GM20431 (cell line): ENCODE results near the gene LMAN2L.

Experiments
- in situ Hi-C: fragments of 300-500 bp; cut with MseI, MboI; formaldehyde crosslinking; loops from one replicate; pipeline ENCODE4 v1.15.0; 2020; ENCODE audit warnings: low sequenced_read_pairs; ENCODE audit not compliant: unreplicated experiment

The LMAN2L gene

GRCh38 chr2:96739633-96740428, at the start of gene LMAN2L:
Gene LMAN2L, minus strand, starts transcription at chr2:96740064. Its CDS starts 24 bp downstream, at chr2:96740040.
- in situ Hi-C loops, result no loop called here

GRCh38 chr2:96789245-96789617, 49.4 kb upstream of the LMAN2L start:
- in situ Hi-C loops, result no loop called here

GRCh38 chr2:96788442-96789244, 48.8 kb upstream of the LMAN2L start:
- in situ Hi-C loops, result no loop called here

- in situ Hi-C loops, result no loop called here
These were observed 47.5 kb upstream of the LMAN2L start for GRCh38 chr2:96787411-96787810.

- in situ Hi-C loops, result no loop called here
These were observed 43.5 kb upstream of the LMAN2L start for GRCh38 chr2:96783388-96783787.

- in situ Hi-C loops, result no loop called here
These were observed 35.3 kb upstream of the LMAN2L start for GRCh38 chr2:96775160-96775559.

GRCh38 chr2:96773922-96774321, 34.1 kb upstream of the LMAN2L start:
- in situ Hi-C loops, result no loop called here

- in situ Hi-C loops, result no loop called here
These were observed 33.2 kb upstream of the LMAN2L start for GRCh38 chr2:96772903-96773671.

GRCh38 chr2:96771796-96772618, 32.1 kb upstream of the LMAN2L start:
- in situ Hi-C loops, result no loop called here

GRCh38 chr2:96770442-96771202, 30.8 kb upstream of the LMAN2L start:
- in situ Hi-C loops, result no loop called here

- in situ Hi-C loops, result no loop called here
These were observed 29.9 kb upstream of the LMAN2L start for GRCh38 chr2:96769814-96770213.

GRCh38 chr2:96768083-96768561, 28.3 kb upstream of the LMAN2L start:
- in situ Hi-C loops, result no loop called here

GRCh38 chr2:96767135-96767871, 27.4 kb upstream of the LMAN2L start:
- in situ Hi-C loops, result no loop called here

- in situ Hi-C loops, result no loop called here
These were observed 24.4 kb upstream of the LMAN2L start for GRCh38 chr2:96764253-96764637.

- in situ Hi-C loops, result no loop called here
These were observed 23.8 kb upstream of the LMAN2L start for GRCh38 chr2:96763511-96764252.

GRCh38 chr2:96762529-96763311, 22.9 kb upstream of the LMAN2L start:
- in situ Hi-C loops, result no loop called here
